ENCODE results near the gene TRAPPC6A.

The TRAPPC6A gene

GRCh38 chr19:45150180-45150579 lies 27.9 kb downstream of the TRAPPC6A start:
- Histone ChIP-seq H3K36me3 (ENCODE audit: control insufficient read depth, insufficient read depth, low read length) (peaks cover 14% of the 10 kb centered on the region), H3K4me1 (ENCODE audit: control insufficient read depth, insufficient read depth, low read length) (peaks cover 5% of the 10 kb centered on the region), H3K27me3 (ENCODE audit: control insufficient read depth, insufficient read depth, low read length) (peaks cover 11% of the 10 kb centered on the region), H3K4me3 (ENCODE audit: low read depth, low read length) (no peak overlapping the region), H3K9ac (ENCODE audit: low read depth, low read length) (no peak overlapping the region), H3K9me3 (ENCODE audit: control insufficient read depth, insufficient read depth, low read length) (no peaks in the 10 kb centered on the region)

DNA sequence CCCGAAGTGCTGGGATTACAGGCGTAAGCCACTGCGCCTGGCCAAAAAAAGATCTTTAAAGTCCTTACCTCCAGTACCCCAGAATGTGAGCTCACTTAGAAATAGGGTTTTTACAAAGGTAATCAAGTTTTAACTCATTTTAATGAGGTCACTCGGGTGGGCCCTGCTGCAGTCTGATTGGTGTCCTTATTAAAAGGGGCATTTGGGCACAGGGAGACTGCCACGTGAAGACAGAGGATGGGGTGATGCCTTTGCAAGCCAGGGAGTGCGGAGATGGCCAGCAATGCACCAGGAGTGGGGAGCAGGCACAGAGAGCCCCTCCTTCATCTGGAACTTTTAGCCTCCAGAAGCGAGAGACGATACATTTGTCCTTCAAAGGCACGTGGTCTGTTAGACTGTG lies 28.9 kb downstream of the TRAPPC6A start:
- Histone ChIP-seq H3K4me1 (ENCODE audit: control insufficient read depth, insufficient read depth, low read length) (peaks cover 3% of the 10 kb centered on the region), H3K4me3 (ENCODE audit: low read depth, low read length) (no peak overlapping the region), H3K27me3 (ENCODE audit: control insufficient read depth, insufficient read depth, low read length) (peaks cover 11% of the 10 kb centered on the region), H3K36me3 (ENCODE audit: control insufficient read depth, insufficient read depth, low read length) (peaks cover 15% of the 10 kb centered on the region), H3K9ac (ENCODE audit: low read depth, low read length) (no peak overlapping the region), H3K9me3 (ENCODE audit: control insufficient read depth, insufficient read depth, low read length) (no peaks in the 10 kb centered on the region)

DNA sequence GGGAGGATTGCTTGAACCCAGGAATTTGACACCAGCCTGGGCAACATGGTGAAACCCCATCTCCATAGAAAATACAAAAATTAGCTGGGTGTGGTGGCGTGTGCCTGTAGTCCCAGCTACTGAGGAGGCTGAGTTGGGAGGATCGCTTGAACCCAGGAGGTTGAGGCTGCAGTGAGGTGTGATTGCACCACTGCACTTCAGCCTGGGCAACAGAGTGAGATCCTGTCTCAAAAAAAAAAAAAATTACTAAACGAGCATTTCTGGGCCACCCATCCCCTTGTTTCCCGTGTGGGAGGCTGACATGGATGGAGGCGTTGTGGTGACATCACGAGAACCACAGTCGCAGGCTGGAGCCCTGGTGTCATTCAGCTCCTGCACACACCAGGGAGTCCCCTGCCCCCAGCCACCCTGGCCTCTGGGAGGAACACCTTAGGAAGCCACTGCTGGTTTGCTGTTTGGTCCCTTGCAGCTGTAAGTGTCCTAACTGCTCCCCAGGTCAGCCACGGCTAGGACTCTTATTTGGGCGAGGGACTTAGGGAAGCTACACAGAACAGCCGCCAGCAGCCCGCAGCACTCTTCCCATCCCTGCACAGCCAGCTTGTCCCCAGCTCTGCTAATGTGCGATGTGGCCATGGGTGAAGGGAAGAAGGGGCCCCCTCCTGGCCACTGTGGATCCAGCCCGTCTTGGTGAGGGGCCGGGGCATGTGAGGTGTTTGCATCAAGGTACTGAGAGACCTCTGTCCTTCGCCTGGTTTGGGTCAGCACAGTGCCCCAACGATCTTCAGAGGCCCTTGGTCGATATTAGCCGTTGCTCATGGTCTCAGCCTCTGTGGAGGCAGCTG lies 30.0 kb downstream of the TRAPPC6A start:
- Histone ChIP-seq H3K4me3 (ENCODE audit: low read depth, low read length) (no peak overlapping the region), H3K9ac (ENCODE audit: low read depth, low read length) (no peak overlapping the region), H3K4me1 (ENCODE audit: control insufficient read depth, insufficient read depth, low read length) (no peaks in the 10 kb centered on the region), H3K36me3 (ENCODE audit: control insufficient read depth, insufficient read depth, low read length) (peaks cover 17% of the 10 kb centered on the region), H3K27me3 (ENCODE audit: control insufficient read depth, insufficient read depth, low read length) (peaks cover 3% of the 10 kb centered on the region), H3K9me3 (ENCODE audit: control insufficient read depth, insufficient read depth, low read length) (no peaks in the 10 kb centered on the region)

- Histone ChIP-seq H3K4me1 (ENCODE audit: control insufficient read depth, insufficient read depth, low read length) (no peaks in the 10 kb centered on the region), H3K9me3 (ENCODE audit: control insufficient read depth, insufficient read depth, low read length) (no peaks in the 10 kb centered on the region), H3K36me3 (ENCODE audit: control insufficient read depth, insufficient read depth, low read length) (peaks cover 29% of the 10 kb centered on the region), H3K9ac (ENCODE audit: low read depth, low read length) (no peak overlapping the region), H3K4me3 (ENCODE audit: low read depth, low read length) (no peak overlapping the region), H3K27me3 (ENCODE audit: control insufficient read depth, insufficient read depth, low read length) (no peaks in the 10 kb centered on the region)
These were observed 31.3 kb downstream of the TRAPPC6A start for GRCh38 chr19:45146741-45147205.

- H3K4me1 ChIP-seq (ENCODE audit: control insufficient read depth, insufficient read depth, low read length), result no peaks in the 10 kb centered on the region
- no peaks in the 10 kb centered on the region for H3K27me3 ChIP-seq (ENCODE audit: control insufficient read depth, insufficient read depth, low read length)
- no peaks in the 10 kb centered on the region for H3K9me3 ChIP-seq (ENCODE audit: control insufficient read depth, insufficient read depth, low read length)
- no peak overlapping the region for H3K4me3 ChIP-seq (ENCODE audit: low read depth, low read length)
- no peak overlapping the region for H3K9ac ChIP-seq (ENCODE audit: low read depth, low read length)
- H3K36me3 ChIP-seq (ENCODE audit: control insufficient read depth, insufficient read depth, low read length), result peaks cover 30% of the 10 kb centered on the region
These were observed 31.8 kb downstream of the TRAPPC6A start for GRCh38 chr19:45146251-45146650.

- H3K9ac ChIP-seq (ENCODE audit: low read depth, low read length), result no peak overlapping the region
- H3K4me3 ChIP-seq (ENCODE audit: low read depth, low read length), result no peak overlapping the region
- no peaks in the 10 kb centered on the region for H3K9me3 ChIP-seq (ENCODE audit: control insufficient read depth, insufficient read depth, low read length)
- peaks cover 37% of the 10 kb centered on the region for H3K36me3 ChIP-seq (ENCODE audit: control insufficient read depth, insufficient read depth, low read length)
- no peaks in the 10 kb centered on the region for H3K27me3 ChIP-seq (ENCODE audit: control insufficient read depth, insufficient read depth, low read length)
- no peaks in the 10 kb centered on the region for H3K4me1 ChIP-seq (ENCODE audit: control insufficient read depth, insufficient read depth, low read length)
These were observed 32.5 kb downstream of the TRAPPC6A start for GRCh38 chr19:45145270-45146189.

DNA sequence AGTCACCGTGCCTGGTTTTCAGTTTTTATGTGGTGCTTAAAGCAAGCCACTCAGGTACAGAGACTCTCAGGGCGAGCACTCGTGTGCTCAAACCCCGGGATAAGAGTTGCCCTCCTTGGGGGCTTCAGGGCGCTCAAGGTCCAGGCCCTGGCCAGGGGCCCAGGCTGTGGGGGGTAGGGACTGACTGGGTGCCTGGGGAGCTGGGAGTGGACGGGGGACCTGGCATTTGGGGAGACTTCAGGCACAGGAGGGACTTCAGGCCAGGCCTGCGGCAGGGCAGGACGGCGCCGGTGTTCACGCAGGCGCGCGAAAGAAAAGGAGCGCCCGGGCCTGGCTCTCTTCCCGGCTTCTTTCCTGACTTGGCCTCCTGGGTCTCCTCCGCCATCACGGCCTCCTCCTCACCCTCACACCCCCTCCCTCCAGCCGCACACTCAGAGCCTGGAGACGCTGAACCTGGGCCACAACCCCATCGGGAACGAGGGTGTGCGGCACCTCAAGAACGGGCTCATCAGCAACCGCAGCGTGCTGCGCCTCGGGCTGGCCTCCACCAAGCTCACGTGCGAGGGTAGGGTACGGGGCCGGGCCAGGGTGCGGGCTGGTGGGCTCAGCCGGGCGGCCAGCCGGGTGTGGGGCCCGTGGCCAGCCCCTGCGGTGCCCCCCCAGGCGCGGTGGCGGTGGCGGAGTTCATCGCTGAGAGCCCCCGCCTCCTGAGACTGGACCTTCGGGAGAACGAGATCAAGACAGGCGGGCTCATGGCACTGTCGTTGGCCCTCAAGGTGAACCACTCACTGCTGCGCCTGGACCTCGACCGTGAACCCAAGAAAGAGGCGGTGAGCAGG lies 33.4 kb downstream of the TRAPPC6A start:
- no peak overlapping the region for H3K4me3 ChIP-seq (ENCODE audit: low read depth, low read length)
- H3K4me1 ChIP-seq (ENCODE audit: control insufficient read depth, insufficient read depth, low read length), result no peaks in the 10 kb centered on the region
- no peaks in the 10 kb centered on the region for H3K27me3 ChIP-seq (ENCODE audit: control insufficient read depth, insufficient read depth, low read length)
- H3K36me3 ChIP-seq (ENCODE audit: control insufficient read depth, insufficient read depth, low read length), result peaks cover 38% of the 10 kb centered on the region
- H3K9me3 ChIP-seq (ENCODE audit: control insufficient read depth, insufficient read depth, low read length), result no peaks in the 10 kb centered on the region
- H3K9ac ChIP-seq (ENCODE audit: low read depth, low read length), result no peak overlapping the region

DNA sequence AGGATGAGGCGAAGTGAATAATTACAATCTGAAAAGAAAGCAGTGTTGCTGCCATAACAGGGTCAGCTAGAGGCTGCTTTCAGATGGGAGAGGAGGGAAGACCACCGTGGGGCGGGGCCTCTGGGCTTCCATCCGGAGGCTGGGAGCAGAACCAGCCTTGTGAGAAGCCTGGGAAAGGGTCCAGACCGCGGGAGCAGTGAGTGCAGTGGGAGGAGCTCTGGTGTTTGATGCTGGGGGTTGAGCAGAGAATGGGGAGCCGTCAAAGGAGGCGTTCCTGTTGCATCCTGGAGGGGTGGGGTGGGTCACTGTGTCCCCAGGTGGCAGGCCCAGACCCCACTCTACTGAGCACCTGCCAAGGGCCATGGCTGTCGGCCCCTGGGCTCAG lies 35.3 kb downstream of the TRAPPC6A start:
- Histone ChIP-seq H3K4me1 (ENCODE audit: control insufficient read depth, insufficient read depth, low read length) (peaks cover 3% of the 10 kb centered on the region), H3K9ac (ENCODE audit: low read depth, low read length) (no peak overlapping the region), H3K9me3 (ENCODE audit: control insufficient read depth, insufficient read depth, low read length) (no peaks in the 10 kb centered on the region), H3K4me3 (ENCODE audit: low read depth, low read length) (no peak overlapping the region), H3K36me3 (ENCODE audit: control insufficient read depth, insufficient read depth, low read length) (peaks cover 35% of the 10 kb centered on the region), H3K27me3 (ENCODE audit: control insufficient read depth, insufficient read depth, low read length) (no peaks in the 10 kb centered on the region)

DNA sequence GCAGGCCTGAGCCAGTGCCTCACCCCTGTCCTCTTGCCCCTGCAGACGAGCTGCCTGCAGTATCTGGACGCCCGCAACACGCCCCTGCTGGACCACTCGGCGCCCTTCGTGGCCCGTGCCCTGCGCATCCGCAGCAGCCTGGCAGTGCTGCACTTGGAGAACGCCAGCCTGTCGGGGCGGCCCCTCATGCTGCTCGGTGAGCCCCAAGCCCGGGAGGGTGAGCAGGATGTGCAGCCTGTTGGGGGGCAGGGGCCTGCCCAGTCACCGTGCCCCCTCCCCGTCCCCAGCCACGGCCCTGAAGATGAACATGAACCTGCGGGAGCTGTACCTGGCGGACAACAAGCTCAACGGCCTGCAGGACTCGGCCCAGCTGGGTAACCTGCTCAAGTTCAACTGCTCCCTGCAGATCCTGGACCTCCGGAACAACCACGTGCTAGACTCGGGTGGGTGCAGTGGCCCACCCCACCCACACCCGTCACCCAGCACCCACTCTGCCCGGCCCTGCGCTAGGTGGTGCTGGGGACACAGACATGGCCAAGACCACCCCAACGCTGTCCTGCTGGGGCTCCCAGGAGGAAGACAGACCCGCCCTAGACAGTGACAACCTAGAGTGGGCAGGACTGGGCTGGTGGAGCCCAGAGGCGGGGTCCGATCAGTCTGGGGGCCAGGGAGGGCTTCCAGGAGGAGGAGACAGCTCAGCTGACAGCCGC lies 35.9 kb downstream of the TRAPPC6A start:
- Histone ChIP-seq H3K27me3 (ENCODE audit: control insufficient read depth, insufficient read depth, low read length) (no peaks in the 10 kb centered on the region), H3K4me1 (ENCODE audit: control insufficient read depth, insufficient read depth, low read length) (peaks cover 3% of the 10 kb centered on the region), H3K36me3 (ENCODE audit: control insufficient read depth, insufficient read depth, low read length) (peaks cover 35% of the 10 kb centered on the region), H3K9ac (ENCODE audit: low read depth, low read length) (no peak overlapping the region), H3K4me3 (ENCODE audit: low read depth, low read length) (no peak overlapping the region), H3K9me3 (ENCODE audit: control insufficient read depth, insufficient read depth, low read length) (no peaks in the 10 kb centered on the region)

DNA sequence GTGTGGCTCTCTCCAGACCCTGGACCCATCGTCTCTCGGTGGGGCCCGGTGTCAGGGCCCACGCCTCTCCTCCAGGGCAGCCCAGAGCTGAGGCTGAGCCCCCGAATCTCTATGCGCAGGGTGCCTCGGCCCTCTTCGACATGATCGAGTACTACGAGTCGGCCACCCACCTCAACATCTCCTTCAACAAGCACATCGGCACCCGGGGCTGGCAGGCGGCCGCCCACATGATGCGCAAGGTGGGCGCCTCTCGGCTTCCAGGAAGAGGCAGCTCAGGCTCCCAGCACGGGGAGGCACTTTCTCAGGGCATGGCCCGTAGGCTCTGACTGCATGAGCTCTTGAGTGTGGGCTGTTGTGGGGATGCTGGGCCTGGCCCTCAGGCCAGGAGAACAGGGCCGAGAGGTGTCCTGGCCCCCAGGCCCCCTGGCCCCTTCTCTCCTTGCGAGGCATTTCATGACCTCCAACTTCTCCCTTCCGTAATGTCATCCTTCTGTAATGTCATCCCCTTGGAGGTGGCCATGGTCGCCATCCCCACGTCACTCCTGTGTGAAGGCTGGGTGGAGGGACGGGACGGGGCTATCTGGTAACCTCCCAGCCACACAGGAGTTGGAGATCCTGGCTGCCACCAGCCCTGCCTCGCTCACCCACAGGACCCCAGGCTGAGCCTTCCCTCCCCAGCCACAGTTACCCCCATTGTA lies 36.7 kb downstream of the TRAPPC6A start:
- Histone ChIP-seq H3K27me3 (ENCODE audit: control insufficient read depth, insufficient read depth, low read length) (no peaks in the 10 kb centered on the region), H3K4me3 (ENCODE audit: low read depth, low read length) (no peak overlapping the region), H3K9ac (ENCODE audit: low read depth, low read length) (no peak overlapping the region), H3K36me3 (ENCODE audit: control insufficient read depth, insufficient read depth, low read length) (peaks cover 31% of the 10 kb centered on the region), H3K4me1 (ENCODE audit: control insufficient read depth, insufficient read depth, low read length) (peaks cover 3% of the 10 kb centered on the region), H3K9me3 (ENCODE audit: control insufficient read depth, insufficient read depth, low read length) (no peaks in the 10 kb centered on the region)

Measured in iPS-15b (cell line).